ENCODE data around the gene NUBP2.

The NUBP2 gene

DNA sequence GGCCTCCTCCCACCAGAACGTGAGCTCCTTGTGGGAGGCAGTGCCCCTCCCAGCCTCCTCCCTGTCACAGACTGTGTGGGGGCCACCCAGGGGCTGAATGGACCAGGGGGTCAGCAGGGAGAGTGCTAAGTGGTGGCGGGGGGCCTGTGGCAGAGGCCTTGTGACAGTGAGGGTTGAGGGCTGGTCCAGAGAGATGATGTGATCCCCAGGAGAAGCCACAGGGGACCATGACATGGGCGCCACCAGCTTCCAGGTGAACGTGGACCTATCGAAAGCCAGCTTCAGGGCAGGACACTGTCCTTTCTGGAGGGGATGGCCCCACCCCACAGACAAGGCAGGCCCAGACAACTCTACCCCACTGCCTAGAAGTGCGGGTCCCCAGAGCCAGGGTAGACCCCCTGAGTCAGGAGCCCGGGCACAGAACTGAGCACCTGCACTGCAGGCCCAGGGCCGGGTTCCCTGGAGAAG lies 3.5 kb upstream of the NUBP2 start (continued):
- TF ChIP-seq, protein P1, sequence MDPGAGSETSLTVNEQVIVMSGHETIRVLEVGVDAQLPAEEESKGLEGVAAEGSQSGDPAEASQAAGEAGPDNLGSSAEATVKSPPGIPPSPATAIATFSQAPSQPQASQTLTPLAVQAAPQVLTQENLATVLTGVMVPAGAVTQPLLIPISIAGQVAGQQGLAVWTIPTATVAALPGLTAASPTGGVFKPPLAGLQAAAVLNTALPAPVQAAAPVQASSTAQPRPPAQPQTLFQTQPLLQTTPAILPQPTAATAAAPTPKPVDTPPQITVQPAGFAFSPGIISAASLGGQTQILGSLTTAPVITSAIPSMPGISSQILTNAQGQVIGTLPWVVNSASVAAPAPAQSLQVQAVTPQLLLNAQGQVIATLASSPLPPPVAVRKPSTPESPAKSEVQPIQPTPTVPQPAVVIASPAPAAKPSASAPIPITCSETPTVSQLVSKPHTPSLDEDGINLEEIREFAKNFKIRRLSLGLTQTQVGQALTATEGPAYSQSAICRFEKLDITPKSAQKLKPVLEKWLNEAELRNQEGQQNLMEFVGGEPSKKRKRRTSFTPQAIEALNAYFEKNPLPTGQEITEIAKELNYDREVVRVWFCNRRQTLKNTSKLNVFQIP (CRISPR knock-in tag; IDR thresholded peaks at IDR 0.05; ENCODE audit: borderline replicate concordance, low read depth), result no peak
- TF ChIP-seq ZNF8 (CRISPR knock-in tag; IDR thresholded peaks at IDR 0.05), result no peak

DNA sequence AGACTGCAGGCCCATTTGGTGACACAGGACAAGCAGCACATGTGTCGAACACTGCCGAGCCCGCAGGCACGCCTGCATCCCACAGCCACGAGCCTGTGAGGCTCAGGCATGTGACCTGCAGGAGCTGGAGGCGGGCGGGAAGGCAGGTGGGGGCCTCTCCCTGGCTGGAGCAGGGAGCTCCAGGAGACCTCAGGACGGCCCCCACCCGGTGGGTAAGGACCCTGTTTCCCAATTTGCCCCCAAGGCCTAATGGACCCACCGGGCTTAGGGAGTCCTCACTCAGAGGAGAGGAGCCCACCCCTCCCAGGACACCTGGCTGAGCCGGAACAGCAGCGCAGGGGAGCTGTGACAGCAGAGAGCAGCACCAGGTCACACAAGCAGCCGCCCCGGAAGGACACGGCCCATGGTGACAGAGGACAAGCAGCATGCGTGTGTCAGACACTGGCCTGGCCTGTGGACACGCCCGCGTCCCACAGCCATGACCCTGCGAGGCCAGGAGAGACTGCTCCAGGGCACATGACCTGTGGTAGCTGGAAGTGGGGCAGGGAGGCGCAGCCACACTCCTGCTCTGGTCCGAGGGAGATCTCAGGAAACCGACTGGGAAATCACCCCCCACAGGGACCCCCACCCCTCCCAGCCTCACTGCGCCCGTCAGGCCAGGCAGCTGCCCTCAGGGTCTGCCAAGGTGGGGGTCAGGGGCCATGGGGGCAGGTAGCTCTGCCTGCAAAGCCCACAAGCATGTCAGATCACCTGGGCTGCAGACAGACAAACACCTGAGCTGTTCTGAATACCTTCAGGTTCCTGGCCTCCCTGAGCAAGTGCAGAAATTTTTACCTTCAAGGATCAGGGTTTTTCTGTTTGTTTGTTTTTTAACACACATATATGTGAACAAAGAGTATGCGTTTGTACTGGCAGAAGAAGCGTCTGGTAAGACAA lies 2.8 kb upstream of the NUBP2 start:
- no peak for ATAC-seq
- TF ChIP-seq CSDC2 (CRISPR knock-in tag; IDR thresholded peaks at IDR 0.05) (no peak), ARNTL (CRISPR knock-in tag; IDR thresholded peaks at IDR 0.05; ENCODE audit: borderline replicate concordance, low read depth) (no peak), RARB (CRISPR knock-in tag; IDR thresholded peaks at IDR 0.05) (no peak), SNAI2 (CRISPR knock-in tag; IDR thresholded peaks at IDR 0.05) (no peak), ZFP30 (CRISPR knock-in tag; IDR thresholded peaks at IDR 0.05) (no peak), BACH2 (CRISPR knock-in tag; IDR thresholded peaks at IDR 0.05; ENCODE audit: borderline replicate concordance) (no peak), TCF4 (CRISPR knock-in tag; IDR thresholded peaks at IDR 0.05; ENCODE audit: borderline replicate concordance) (no peak), ZNF8 (CRISPR knock-in tag; IDR thresholded peaks at IDR 0.05) (no peak), ZNF565 (CRISPR knock-in tag; conservative IDR thresholded peaks at IDR 0.05; ENCODE audit: low read depth) (no peak)
- TF ChIP-seq, protein P2, sequence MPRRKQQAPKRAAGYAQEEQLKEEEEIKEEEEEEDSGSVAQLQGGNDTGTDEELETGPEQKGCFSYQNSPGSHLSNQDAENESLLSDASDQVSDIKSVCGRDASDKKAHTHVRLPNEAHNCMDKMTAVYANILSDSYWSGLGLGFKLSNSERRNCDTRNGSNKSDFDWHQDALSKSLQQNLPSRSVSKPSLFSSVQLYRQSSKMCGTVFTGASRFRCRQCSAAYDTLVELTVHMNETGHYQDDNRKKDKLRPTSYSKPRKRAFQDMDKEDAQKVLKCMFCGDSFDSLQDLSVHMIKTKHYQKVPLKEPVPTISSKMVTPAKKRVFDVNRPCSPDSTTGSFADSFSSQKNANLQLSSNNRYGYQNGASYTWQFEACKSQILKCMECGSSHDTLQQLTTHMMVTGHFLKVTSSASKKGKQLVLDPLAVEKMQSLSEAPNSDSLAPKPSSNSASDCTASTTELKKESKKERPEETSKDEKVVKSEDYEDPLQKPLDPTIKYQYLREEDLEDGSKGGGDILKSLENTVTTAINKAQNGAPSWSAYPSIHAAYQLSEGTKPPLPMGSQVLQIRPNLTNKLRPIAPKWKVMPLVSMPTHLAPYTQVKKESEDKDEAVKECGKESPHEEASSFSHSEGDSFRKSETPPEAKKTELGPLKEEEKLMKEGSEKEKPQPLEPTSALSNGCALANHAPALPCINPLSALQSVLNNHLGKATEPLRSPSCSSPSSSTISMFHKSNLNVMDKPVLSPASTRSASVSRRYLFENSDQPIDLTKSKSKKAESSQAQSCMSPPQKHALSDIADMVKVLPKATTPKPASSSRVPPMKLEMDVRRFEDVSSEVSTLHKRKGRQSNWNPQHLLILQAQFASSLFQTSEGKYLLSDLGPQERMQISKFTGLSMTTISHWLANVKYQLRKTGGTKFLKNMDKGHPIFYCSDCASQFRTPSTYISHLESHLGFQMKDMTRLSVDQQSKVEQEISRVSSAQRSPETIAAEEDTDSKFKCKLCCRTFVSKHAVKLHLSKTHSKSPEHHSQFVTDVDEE (CRISPR knock-in tag; IDR thresholded peaks at IDR 0.05), result no peak
- TF ChIP-seq, protein P3, sequence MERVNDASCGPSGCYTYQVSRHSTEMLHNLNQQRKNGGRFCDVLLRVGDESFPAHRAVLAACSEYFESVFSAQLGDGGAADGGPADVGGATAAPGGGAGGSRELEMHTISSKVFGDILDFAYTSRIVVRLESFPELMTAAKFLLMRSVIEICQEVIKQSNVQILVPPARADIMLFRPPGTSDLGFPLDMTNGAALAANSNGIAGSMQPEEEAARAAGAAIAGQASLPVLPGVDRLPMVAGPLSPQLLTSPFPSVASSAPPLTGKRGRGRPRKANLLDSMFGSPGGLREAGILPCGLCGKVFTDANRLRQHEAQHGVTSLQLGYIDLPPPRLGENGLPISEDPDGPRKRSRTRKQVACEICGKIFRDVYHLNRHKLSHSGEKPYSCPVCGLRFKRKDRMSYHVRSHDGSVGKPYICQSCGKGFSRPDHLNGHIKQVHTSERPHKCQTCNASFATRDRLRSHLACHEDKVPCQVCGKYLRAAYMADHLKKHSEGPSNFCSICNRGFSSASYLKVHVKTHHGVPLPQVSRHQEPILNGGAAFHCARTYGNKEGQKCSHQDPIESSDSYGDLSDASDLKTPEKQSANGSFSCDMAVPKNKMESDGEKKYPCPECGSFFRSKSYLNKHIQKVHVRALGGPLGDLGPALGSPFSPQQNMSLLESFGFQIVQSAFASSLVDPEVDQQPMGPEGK (CRISPR knock-in tag; IDR thresholded peaks at IDR 0.05; ENCODE audit: borderline replicate concordance), result no peak

DNA sequence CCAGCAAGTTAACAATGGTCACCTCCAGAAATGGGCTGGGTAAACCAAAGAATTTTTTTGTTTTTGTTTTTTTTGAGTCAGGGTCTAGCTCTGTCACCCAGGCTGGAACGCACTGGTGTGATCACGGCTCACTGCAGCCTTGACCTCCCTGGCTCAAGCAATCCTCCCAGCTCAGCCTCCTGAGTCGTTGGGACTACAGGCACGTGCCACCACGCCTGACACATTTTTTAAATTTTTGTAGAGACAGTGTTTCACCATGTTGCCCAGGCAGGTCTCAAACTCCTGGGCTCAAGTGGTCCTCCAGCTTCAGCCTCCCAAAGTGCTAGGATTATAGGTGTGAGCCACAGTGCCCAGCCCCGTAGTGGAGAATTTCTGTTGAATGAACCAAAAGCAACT lies 2.1 kb upstream of the NUBP2 start:
- no peak for TF ChIP-seq ZNF8 (CRISPR knock-in tag; IDR thresholded peaks at IDR 0.05)
- no peak for TF ChIP-seq ZFP3 (CRISPR knock-in tag; IDR thresholded peaks at IDR 0.05)
- TF ChIP-seq, protein P4, sequence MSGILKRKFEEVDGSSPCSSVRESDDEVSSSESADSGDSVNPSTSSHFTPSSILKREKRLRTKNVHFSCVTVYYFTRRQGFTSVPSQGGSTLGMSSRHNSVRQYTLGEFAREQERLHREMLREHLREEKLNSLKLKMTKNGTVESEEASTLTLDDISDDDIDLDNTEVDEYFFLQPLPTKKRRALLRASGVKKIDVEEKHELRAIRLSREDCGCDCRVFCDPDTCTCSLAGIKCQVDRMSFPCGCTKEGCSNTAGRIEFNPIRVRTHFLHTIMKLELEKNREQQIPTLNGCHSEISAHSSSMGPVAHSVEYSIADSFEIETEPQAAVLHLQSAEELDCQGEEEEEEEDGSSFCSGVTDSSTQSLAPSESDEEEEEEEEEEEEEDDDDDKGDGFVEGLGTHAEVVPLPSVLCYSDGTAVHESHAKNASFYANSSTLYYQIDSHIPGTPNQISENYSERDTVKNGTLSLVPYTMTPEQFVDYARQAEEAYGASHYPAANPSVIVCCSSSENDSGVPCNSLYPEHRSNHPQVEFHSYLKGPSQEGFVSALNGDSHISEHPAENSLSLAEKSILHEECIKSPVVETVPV (CRISPR knock-in tag; IDR thresholded peaks at IDR 0.05), result no peak
- TF ChIP-seq ZNF70 (CRISPR knock-in tag; IDR thresholded peaks at IDR 0.05), result no peak
- TF ChIP-seq PPARA (CRISPR knock-in tag; IDR thresholded peaks at IDR 0.05; ENCODE audit: borderline replicate concordance), result no peak
- no peak for TF ChIP-seq RARB (CRISPR knock-in tag; IDR thresholded peaks at IDR 0.05)
- TF ChIP-seq TOX (CRISPR knock-in tag; IDR thresholded peaks at IDR 0.05; ENCODE audit: borderline replicate concordance), result no peak
- ATAC-seq, result no peak

DNA sequence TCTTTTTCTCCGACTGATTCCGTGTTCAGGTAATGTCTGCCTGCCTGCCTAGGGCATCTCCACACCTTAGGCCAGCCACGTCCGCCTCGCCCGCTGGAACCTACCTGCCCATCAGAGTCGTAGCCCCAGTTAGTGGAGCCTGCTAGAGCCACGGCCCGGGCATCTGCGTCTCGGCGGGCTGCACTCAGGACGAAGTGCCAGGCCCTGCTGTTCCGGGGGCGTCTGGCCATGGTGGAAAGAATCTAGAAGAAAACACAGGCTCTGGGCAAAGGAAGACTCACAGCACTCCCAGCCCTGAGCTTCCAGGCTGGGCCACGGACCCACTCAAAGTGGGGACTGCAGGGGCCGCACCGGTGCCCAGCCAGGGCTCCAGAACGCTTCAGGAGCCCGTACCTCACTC lies 1.5 kb upstream of the NUBP2 start:
- no peak for ATAC-seq
- TF ChIP-seq, protein P5, sequence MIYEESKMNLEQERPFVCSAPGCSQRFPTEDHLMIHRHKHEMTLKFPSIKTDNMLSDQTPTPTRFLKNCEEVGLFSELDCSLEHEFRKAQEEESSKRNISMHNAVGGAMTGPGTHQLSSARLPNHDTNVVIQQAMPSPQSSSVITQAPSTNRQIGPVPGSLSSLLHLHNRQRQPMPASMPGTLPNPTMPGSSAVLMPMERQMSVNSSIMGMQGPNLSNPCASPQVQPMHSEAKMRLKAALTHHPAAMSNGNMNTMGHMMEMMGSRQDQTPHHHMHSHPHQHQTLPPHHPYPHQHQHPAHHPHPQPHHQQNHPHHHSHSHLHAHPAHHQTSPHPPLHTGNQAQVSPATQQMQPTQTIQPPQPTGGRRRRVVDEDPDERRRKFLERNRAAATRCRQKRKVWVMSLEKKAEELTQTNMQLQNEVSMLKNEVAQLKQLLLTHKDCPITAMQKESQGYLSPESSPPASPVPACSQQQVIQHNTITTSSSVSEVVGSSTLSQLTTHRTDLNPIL (CRISPR knock-in tag; IDR thresholded peaks at IDR 0.05; ENCODE audit: low read depth), result no peak
- TF ChIP-seq SNAI2 (CRISPR knock-in tag; IDR thresholded peaks at IDR 0.05), result no peak
- TF ChIP-seq, protein P4 (CRISPR knock-in tag; IDR thresholded peaks at IDR 0.05), result no peak
- TF ChIP-seq PPARA (CRISPR knock-in tag; IDR thresholded peaks at IDR 0.05; ENCODE audit: borderline replicate concordance), result no peak
- TF ChIP-seq, protein P2 (CRISPR knock-in tag; IDR thresholded peaks at IDR 0.05), result no peak
- no peak for TF ChIP-seq ZFP30 (CRISPR knock-in tag; IDR thresholded peaks at IDR 0.05)
- TF ChIP-seq ZNF565 (CRISPR knock-in tag; conservative IDR thresholded peaks at IDR 0.05; ENCODE audit: low read depth), result no peak
- TF ChIP-seq OSR1 (CRISPR knock-in tag; IDR thresholded peaks at IDR 0.05), result no peak
- TF ChIP-seq GLIS3 (CRISPR knock-in tag; IDR thresholded peaks at IDR 0.05), result no peak
- TF ChIP-seq BACH2 (CRISPR knock-in tag; IDR thresholded peaks at IDR 0.05; ENCODE audit: borderline replicate concordance), result no peak
- no peak for TF ChIP-seq TOX (CRISPR knock-in tag; IDR thresholded peaks at IDR 0.05; ENCODE audit: borderline replicate concordance)
- no peak for TF ChIP-seq ZFP3 (CRISPR knock-in tag; IDR thresholded peaks at IDR 0.05)
- no peak for TF ChIP-seq ZNF8 (CRISPR knock-in tag; IDR thresholded peaks at IDR 0.05)
